SK-N-MC (cell line): ENCODE data around the gene LRCH1.

Experiments
- EZH2 ChIP-seq: fragments of 200-600 bp; sonication (generic); IDR thresholded peaks from one replicate; pipeline ENCODE4 v1.6.1; 2017; ENCODE audit warnings: antibody characterized with exemption
- FOXP2 ChIP-seq: optimal IDR thresholded peaks from 2 replicates; pipeline ENCODE3; 2011; ENCODE audit warnings: mild to moderate bottlenecking, moderate library complexity; ENCODE audit not compliant: insufficient read depth; ENCODE audit errors: extremely low read length, control extremely low read depth
- POLR2AphosphoS5 ChIP-seq: IDR thresholded peaks from 2 replicates; pipeline ENCODE4 v1.6.1; 2012; ENCODE audit warnings: mild to moderate bottlenecking, low read depth, low read length, borderline replicate concordance

- TF ChIP-seq EZH2 (no peak), FOXP2 (no peak), POLR2AphosphoS5 (no peak)
These were observed 190.2 kb downstream of the LRCH1 start for GRCh38 chr13:46743191-46743590.
